Activated CD8-positive, alpha-beta T cell treated with anti-CD3 and anti-CD28 coated beads for 36 hours (primary cell): ENCODE data around the gene COPB1. TPM values are rescaled to one million over a fixed set of nuclear protein-coding genes. Genes with fewer than 3 reads are reported as not detected.

Source experiments
- ATAC-seq: fragments of 200-7000 bp; cut with Tn5 transposase; one replicate; pipeline ENCODE4 v1.10.0; 2021; ENCODE audit warnings: mild to moderate bottlenecking, moderate library complexity
- CTCF ChIA-PET: fragments of 350-600 bp; sonication (Branson Sonifier 250); formaldehyde crosslinking; loops from one replicate; lab custom pipeline; 2021; ENCODE audit warnings: antibody characterized with exemption; lab: Charles Lee
- POLR2A ChIA-PET: fragments of 350-600 bp; sonication (Branson Sonifier 250); formaldehyde crosslinking; loops from one replicate; lab custom pipeline; 2021; ENCODE audit warnings: antibody characterized with exemption; lab: Charles Lee
- DNase-seq: peaks from one replicate; pipeline ENCODE4 v3.0.0-alpha.2; 2020
- H3K27ac Mint-ChIP-seq: one replicate; pipeline ENCODE4 v1.8.0; 2021; ENCODE audit warnings: mild to moderate bottlenecking, mixed read lengths
- H3K27me3 Mint-ChIP-seq: one replicate; pipeline ENCODE4 v1.8.0; 2021; ENCODE audit warnings: mixed read lengths
- H3K36me3 Mint-ChIP-seq: one replicate; pipeline ENCODE4 v1.8.0; 2021; ENCODE audit warnings: low read depth, mixed read lengths
- H3K4me1 Mint-ChIP-seq: one replicate; pipeline ENCODE4 v1.8.0; 2021; ENCODE audit warnings: low read depth, mixed read lengths
- H3K4me3 Mint-ChIP-seq: one replicate; pipeline ENCODE4 v1.8.0; 2021; ENCODE audit warnings: mild to moderate bottlenecking, moderate library complexity, mixed read lengths
- H3K9me3 Mint-ChIP-seq: one replicate; pipeline ENCODE4 v1.8.0; 2021; ENCODE audit warnings: mixed read lengths
- intact Hi-C: fragments of 100-400 bp; cut with micrococcal nuclease; formaldehyde crosslinking; loops from one replicate; pipeline ENCODE4 v1.10.0; 2022
- total RNA-seq, 2 experiments: library from RNA; stranded (reverse); gene quantifications; one replicate each; pipeline ENCODE4 v1.2.3, GENCODE V29; 2021
- TF ChIP-seq, protein P1 (sequence below): fragments of 200-600 bp; IDR thresholded peaks from one replicate; pipeline ENCODE4 v1.8.0; 2022; ENCODE audit warnings: antibody characterized with exemption, mild to moderate bottlenecking

The COPB1 gene
- total RNA-seq, 2 experiments from 2014 or later = 90.9 to 93.5 TPM

DNA sequence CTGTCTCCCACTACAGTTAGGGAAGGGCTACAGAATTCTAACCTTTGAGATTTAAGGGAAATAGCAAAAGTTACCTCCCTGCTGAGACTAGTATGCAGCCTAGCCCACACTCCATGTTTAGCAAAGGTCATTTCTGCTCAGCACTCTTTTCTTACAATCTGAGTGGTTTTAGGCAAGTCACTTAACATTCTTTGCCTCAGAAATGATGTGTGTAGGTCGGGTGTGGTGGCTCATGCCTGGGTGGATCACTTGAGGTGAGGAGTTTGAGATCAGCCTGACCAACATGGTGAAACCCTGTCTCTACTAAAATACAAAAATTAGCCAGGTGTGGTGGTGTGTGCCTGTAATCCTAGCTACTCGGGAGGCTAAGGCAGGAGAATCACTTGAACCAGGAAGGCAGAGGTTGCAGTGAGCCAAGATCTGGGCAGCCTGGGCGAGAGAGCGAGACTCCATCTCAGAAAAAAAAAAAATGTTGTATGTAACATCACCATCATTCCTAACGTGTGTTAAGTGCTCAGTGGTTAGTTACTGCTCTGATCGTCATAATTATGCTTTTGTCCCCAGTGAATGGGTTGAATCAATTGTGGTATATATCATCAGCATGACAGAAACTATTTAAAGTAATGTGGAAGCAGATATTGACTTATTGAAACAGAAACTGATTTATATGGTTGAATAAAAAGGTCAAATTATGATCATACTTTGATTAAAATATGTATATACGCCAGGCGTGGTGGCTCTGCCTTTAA lies 55.0 kb downstream of the COPB1 start:
- intact Hi-C loops = loop anchor here (10.0 kb wide), 1 partner anchor 90 kb away; the partner anchor contains the start of gene RRAS2
- CTCF ChIA-PET = interaction anchor here (1.6 kb wide), 1 partner anchor 144 kb away, joined by 5 read pairs; no protein-coding TSS in a partner anchor
- Mint-ChIP-seq H3K9me3 (no peaks in the 10 kb centered on the region), H3K27ac (peak overlapping the region; percentile 70), H3K36me3 (peaks cover 3% of the 10 kb centered on the region), H3K4me3 (no peak overlapping the region), H3K27me3 (no peaks in the 10 kb centered on the region), H3K4me1 (peaks cover 51% of the 10 kb centered on the region)
- POLR2A ChIA-PET = no interaction called here
- DNase-seq = peak; percentile 29
- peak; percentile 50 for ATAC-seq
- TF ChIP-seq, protein P1, sequence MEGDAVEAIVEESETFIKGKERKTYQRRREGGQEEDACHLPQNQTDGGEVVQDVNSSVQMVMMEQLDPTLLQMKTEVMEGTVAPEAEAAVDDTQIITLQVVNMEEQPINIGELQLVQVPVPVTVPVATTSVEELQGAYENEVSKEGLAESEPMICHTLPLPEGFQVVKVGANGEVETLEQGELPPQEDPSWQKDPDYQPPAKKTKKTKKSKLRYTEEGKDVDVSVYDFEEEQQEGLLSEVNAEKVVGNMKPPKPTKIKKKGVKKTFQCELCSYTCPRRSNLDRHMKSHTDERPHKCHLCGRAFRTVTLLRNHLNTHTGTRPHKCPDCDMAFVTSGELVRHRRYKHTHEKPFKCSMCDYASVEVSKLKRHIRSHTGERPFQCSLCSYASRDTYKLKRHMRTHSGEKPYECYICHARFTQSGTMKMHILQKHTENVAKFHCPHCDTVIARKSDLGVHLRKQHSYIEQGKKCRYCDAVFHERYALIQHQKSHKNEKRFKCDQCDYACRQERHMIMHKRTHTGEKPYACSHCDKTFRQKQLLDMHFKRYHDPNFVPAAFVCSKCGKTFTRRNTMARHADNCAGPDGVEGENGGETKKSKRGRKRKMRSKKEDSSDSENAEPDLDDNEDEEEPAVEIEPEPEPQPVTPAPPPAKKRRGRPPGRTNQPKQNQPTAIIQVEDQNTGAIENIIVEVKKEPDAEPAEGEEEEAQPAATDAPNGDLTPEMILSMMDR = no peak

DNA sequence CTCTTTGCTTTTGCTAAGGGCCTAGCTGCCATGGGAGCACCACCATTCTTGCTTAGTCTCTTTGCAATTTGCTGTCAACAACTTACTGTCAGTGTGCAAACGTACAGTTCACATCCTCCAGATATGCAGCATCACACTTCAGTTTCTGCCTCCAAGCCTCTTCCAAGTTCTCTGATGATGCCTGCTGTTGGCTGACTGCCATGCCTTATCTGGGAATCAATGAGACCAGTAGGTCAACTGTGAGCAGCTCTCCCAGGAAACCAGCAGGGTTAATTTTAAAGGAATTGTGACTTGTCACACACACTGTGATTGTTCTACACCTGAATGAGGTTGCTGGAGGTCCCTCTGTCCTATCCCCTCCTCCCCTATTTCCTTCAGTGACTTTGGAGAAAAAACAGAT lies 56.0 kb downstream of the COPB1 start:
- TF ChIP-seq, protein P1 = no peak
- Mint-ChIP-seq H3K9me3 (no peaks in the 10 kb centered on the region), H3K27ac (no peak overlapping the region), H3K4me3 (no peak overlapping the region), H3K27me3 (no peaks in the 10 kb centered on the region), H3K36me3 (peaks cover 10% of the 10 kb centered on the region), H3K4me1 (peaks cover 56% of the 10 kb centered on the region)
- CTCF ChIA-PET = interaction anchor here (0.8 to 3.2 kb wide), 2 partner anchors 25 to 143 kb away, joined by 3 to 11 read pairs; no protein-coding TSS in a partner anchor
- POLR2A ChIA-PET = no interaction called here
- intact Hi-C loops = loop anchor here (10.0 kb wide), 1 partner anchor 89 kb away; the partner anchor contains the start of gene RRAS2
- DNase-seq = no peak
- no peak for ATAC-seq

DNA sequence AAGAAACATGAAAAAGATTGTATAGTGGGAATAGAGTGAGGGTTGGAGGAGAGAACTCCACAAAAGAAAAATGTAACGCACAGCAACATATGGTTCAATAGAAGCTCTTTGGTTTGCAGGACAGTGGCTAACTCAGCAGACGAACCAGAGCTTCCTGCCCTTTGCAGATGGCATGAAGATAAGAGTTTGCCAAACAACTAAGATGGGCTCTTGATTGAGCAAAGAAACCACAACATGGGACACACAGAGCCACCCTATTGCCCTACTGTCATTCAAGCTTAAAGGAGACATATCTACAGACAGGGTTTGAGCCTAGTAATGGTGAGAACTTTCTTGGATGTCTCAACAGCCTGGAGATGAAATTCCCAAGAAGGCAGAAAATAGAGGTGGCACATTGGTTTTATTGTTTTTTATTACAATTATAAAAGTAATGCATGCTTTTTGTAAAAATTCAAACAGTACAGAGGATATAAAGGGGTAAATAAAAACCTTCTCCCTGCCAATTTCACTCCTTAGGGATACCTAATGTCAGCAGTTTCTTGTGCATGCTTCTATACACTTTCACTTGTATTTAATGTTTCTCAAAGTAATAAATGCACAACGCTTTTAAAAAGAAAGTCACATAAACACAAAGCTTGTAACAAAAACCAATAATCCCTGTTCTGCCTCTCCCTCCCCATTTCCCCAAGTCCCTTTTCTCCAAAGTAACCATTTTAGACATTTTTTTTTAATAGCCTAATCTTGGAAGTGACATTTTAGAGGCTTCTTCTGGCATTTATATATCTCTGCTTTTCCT lies 63.7 kb downstream of the COPB1 start:
- DNase-seq (no peak), ATAC-seq (peak; percentile 39)
- Mint-ChIP-seq H3K36me3 (peaks cover 16% of the 10 kb centered on the region), H3K4me1 (peaks cover 32% of the 10 kb centered on the region), H3K9me3 (peaks cover 10% of the 10 kb centered on the region), H3K4me3 (no peak overlapping the region), H3K27ac (no peak overlapping the region), H3K27me3 (no peaks in the 10 kb centered on the region)
- CTCF ChIA-PET = interaction anchor here (0.7 to 1.5 kb wide), 4 partner anchors 17 to 127 kb away, joined by 3 to 6 read pairs (median 4); no protein-coding TSS in a partner anchor
- intact Hi-C loops = no loop called here
- TF ChIP-seq, protein P1 = no peak
- POLR2A ChIA-PET = interaction anchor here (0.9 kb wide), 1 partner anchor 57 kb away, joined by 3 read pairs; no protein-coding TSS in a partner anchor

DNA sequence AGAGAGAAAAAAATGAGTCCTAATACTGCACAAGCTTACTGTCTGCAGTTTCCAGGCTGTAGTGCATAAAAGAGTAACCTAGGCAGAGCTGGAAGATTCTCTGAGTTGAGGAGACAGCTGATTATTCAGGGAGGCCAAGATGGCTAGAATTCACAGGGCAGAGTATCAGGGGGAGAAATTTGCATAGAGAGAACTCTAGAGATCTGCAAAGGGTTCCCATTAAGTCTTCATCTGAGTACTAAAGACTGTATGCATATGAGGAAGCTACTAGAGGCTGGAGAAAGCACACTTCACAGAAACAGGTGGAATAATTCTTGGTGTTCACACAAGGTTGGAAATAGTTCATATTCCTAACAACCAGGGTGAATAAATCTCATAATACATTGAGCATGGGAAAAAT lies 74.0 kb downstream of the COPB1 start:
- intact Hi-C loops = no loop called here
- CTCF ChIA-PET = interaction anchor here (1.4 kb wide), 1 partner anchor 125 kb away, joined by 6 read pairs; no protein-coding TSS in a partner anchor
- Mint-ChIP-seq H3K9me3 (peaks cover 2% of the 10 kb centered on the region), H3K27me3 (no peaks in the 10 kb centered on the region), H3K27ac (no peak overlapping the region), H3K36me3 (peaks cover 2% of the 10 kb centered on the region), H3K4me1 (peaks cover 4% of the 10 kb centered on the region), H3K4me3 (no peak overlapping the region)
- ATAC-seq = no peak
- POLR2A ChIA-PET = interaction anchor here (0.7 kb wide), 1 partner anchor 634 kb away, joined by 3 read pairs; no protein-coding TSS in a partner anchor
- DNase-seq = no peak
- TF ChIP-seq, protein P1 = no peak
